HG02763 (cell line): Measurements from ENCODE around the gene SORCS2.

Experiments
- ATAC-seq: cut with Tn5 transposase; IDR thresholded peaks from one replicate; pipeline ENCODE4 v1.9.1; 2021; ENCODE audit warnings: mild to moderate bottlenecking, moderate library complexity; ENCODE audit not compliant: unreplicated experiment

The SORCS2 gene

GRCh38 chr4:7689773-7690693 is 497.7 kb downstream of the SORCS2 start:
- ATAC-seq = no peak

- no peak for ATAC-seq
Measured at GRCh38 chr4:7691061-7691460, 498.7 kb downstream of the SORCS2 start.

GRCh38 chr4:7691982-7692381 is 499.6 kb downstream of the SORCS2 start:
- no peak for ATAC-seq

- no peak for ATAC-seq
Measured at GRCh38 chr4:7692451-7693236, 500.3 kb downstream of the SORCS2 start.

- ATAC-seq = no peak
Measured at GRCh38 chr4:7693237-7693608, 500.9 kb downstream of the SORCS2 start.

GRCh38 chr4:7693711-7694110 is 501.4 kb downstream of the SORCS2 start:
- no peak for ATAC-seq

GRCh38 chr4:7694324-7694723 is 502.0 kb downstream of the SORCS2 start:
- ATAC-seq = no peak

GRCh38 chr4:7697343-7697742 is 505.0 kb downstream of the SORCS2 start:
- no peak for ATAC-seq

GRCh38 chr4:7697821-7698220 is 505.5 kb downstream of the SORCS2 start:
- ATAC-seq = no peak

- no peak for ATAC-seq
Measured at GRCh38 chr4:7698584-7698983, 506.2 kb downstream of the SORCS2 start.

GRCh38 chr4:7699031-7699430 is 506.7 kb downstream of the SORCS2 start:
- no peak for ATAC-seq

- no peak for ATAC-seq
Measured at GRCh38 chr4:7699825-7700224, 507.5 kb downstream of the SORCS2 start.

GRCh38 chr4:7700665-7701064 is 508.3 kb downstream of the SORCS2 start:
- ATAC-seq = no peak

GRCh38 chr4:7701866-7702649 is 509.7 kb downstream of the SORCS2 start:
- no peak for ATAC-seq

- no peak for ATAC-seq
Measured at GRCh38 chr4:7703688-7704087, 511.4 kb downstream of the SORCS2 start.

- no peak for ATAC-seq
Measured at GRCh38 chr4:7704091-7704490, 511.8 kb downstream of the SORCS2 start.

GRCh38 chr4:7704625-7705024 is 512.3 kb downstream of the SORCS2 start:
- ATAC-seq = no peak

GRCh38 chr4:7705062-7705461 is 512.7 kb downstream of the SORCS2 start:
- ATAC-seq = no peak

GRCh38 chr4:7705593-7705992 is 513.3 kb downstream of the SORCS2 start:
- ATAC-seq = no peak

- no peak for ATAC-seq
Measured at GRCh38 chr4:7708238-7708637, 515.9 kb downstream of the SORCS2 start.

GRCh38 chr4:7708981-7709380 is 516.6 kb downstream of the SORCS2 start:
- ATAC-seq = no peak
